HepG2 (cell line): ENCODE measurements around the gene ZNF189. TPM values are rescaled to one million over a fixed set of nuclear protein-coding genes. Genes with fewer than 3 reads are reported as not detected.

Experiments used
- CCAR2 ChIP-seq: fragments of 200-400 bp; formaldehyde crosslinking; optimal IDR thresholded peaks from 2 replicates; pipeline ENCODE3; 2018; ENCODE audit warnings: low read depth, mild to moderate bottlenecking, low read length, moderate library complexity
- ETV5 ChIP-seq: IDR thresholded peaks from 2 replicates; pipeline ENCODE4 v1.6.1; 2018; ENCODE audit warnings: missing biosample characterization, missing genetic modification reagents, inconsistent platforms, borderline replicate concordance
- KDM5B ChIP-seq: sonication (generic); formaldehyde crosslinking; IDR thresholded peaks from 2 replicates; pipeline ENCODE4 v1.4.0; 2020; ENCODE audit warnings: missing genetic modification reagents, mild to moderate bottlenecking, borderline replicate concordance
- NFATC3 ChIP-seq: sonication (generic); formaldehyde crosslinking; IDR thresholded peaks from 2 replicates; pipeline ENCODE4 v1.5.1; 2020; ENCODE audit warnings: mild to moderate bottlenecking, missing genetic modification reagents
- PPARG ChIP-seq: conservative IDR thresholded peaks from 2 replicates; pipeline ENCODE4 v1.6.1; 2016; ENCODE audit warnings: missing biosample characterization, missing genetic modification reagents
- PRDM10 ChIP-seq: sonication (generic); formaldehyde crosslinking; IDR thresholded peaks from 2 replicates; pipeline ENCODE4 v1.4.0; 2020; ENCODE audit warnings: low read depth, missing genetic modification reagents
- SMAD1 ChIP-seq: sonication (generic); formaldehyde crosslinking; IDR thresholded peaks from 2 replicates; pipeline ENCODE4 v1.4.0; 2020; ENCODE audit warnings: missing genetic modification reagents, low read depth, mild to moderate bottlenecking, borderline replicate concordance
- SNAI1 ChIP-seq: sonication (generic); formaldehyde crosslinking; IDR thresholded peaks from 2 replicates; pipeline ENCODE4 v1.5.0; 2020; ENCODE audit warnings: mild to moderate bottlenecking, missing genetic modification reagents, borderline replicate concordance
- SPEN ChIP-seq: sonication (generic); formaldehyde crosslinking; IDR thresholded peaks from 2 replicates; pipeline ENCODE4 v1.5.1; 2020; ENCODE audit warnings: low read depth, mild to moderate bottlenecking, missing genetic modification reagents
- ZFY ChIP-seq: sonication (generic); formaldehyde crosslinking; IDR thresholded peaks from 2 replicates; pipeline ENCODE4 v1.4.0; 2020; ENCODE audit warnings: missing genetic modification reagents
- ZNF18 ChIP-seq: sonication (generic); formaldehyde crosslinking; IDR thresholded peaks from 2 replicates; pipeline ENCODE4 v1.8.0; 2022; ENCODE audit warnings: mild to moderate bottlenecking, missing genetic modification reagents; ENCODE audit not compliant: insufficient replicate concordance
- ZNF232 ChIP-seq: sonication (generic); formaldehyde crosslinking; IDR thresholded peaks from 2 replicates; pipeline ENCODE4 v1.4.0; 2020; ENCODE audit warnings: missing genetic modification reagents, borderline replicate concordance
- ZNF468 ChIP-seq: sonication (generic); formaldehyde crosslinking; IDR thresholded peaks from 2 replicates; pipeline ENCODE4 v1.8.0; 2022; ENCODE audit warnings: mild to moderate bottlenecking, moderate library complexity, missing genetic modification reagents
- ZNF747 ChIP-seq: sonication (generic); formaldehyde crosslinking; IDR thresholded peaks from 2 replicates; pipeline ENCODE4 v1.8.1; 2023; ENCODE audit warnings: missing genetic modification reagents, mild to moderate bottlenecking, borderline replicate concordance
- ZNF788 ChIP-seq: sonication (generic); formaldehyde crosslinking; IDR thresholded peaks from 2 replicates; pipeline ENCODE4 v1.5.0; 2020; ENCODE audit warnings: mild to moderate bottlenecking, missing genetic modification reagents, borderline replicate concordance
- polyA plus RNA-seq, 8 experiments: library from polyadenylated mRNA; depleted of rRNA in 3 of 8; stranded (reverse) in 7 of 8; unstranded in 1 of 8; fragments of >200 nt; fragmentation: Illumina TruSeq in 4 of 8; extraction: Trizol in 4 of 8; gene quantifications; 2 replicates each; pipeline versions ENCODE4 v1.2.1 to v1.2.3, GENCODE V29; 2011 to 2016; ENCODE audit warnings: low read depth in 4 of 8, missing spikeins in 1 of 8, mixed read lengths in 1 of 8; ENCODE audit not compliant: insufficient read depth in 1 of 8
- total RNA-seq, 5 experiments: library from RNA; depleted of rRNA; stranded (reverse); fragments of >200 nt; fragmentation: Illumina TruSeq; extraction: Trizol; gene quantifications; 2 replicates each; pipeline ENCODE4 v1.2.3, GENCODE V29; 2016; ENCODE audit warnings: low read depth in 1 of 5
- TF ChIP-seq, protein P1 (sequence below): IDR thresholded peaks from 2 replicates; pipeline ENCODE4 v1.6.1; 2016; ENCODE audit warnings: missing compliant biosample characterization, missing genetic modification reagents, borderline replicate concordance
- TF ChIP-seq, protein P2 (sequence below): sonication (generic); formaldehyde crosslinking; IDR thresholded peaks from 2 replicates; pipeline ENCODE4 v1.4.0; 2020; ENCODE audit warnings: missing genetic modification reagents, borderline replicate concordance

The ZNF189 gene
- total and polyA plus RNA-seq, 2 of the 13 experiments (the other 11 are each of a cell fraction or from before 2014, with no cell fraction given): 8.4 to 50.0 TPM

- TF ChIP-seq PRDM10 (no peak), KDM5B (CRISPR knock-in tag) (0 out of 2 replicates have a peak, but pooled peaks have one; percentile 15), PPARG (CRISPR knock-in tag) (no peak), CCAR2 (no peak), ZNF468 (no peak), ZNF18 (no peak), ZFY (CRISPR knock-in tag) (peak; percentile 90), ZNF232 (CRISPR knock-in tag) (no peak), ZNF788 (no peak), NFATC3 (peak; percentile 26; the same call in 1 of the 2 replicates), SNAI1 (0 out of 2 replicates have a peak, but pooled peaks have one; percentile 78), SPEN (CRISPR knock-in tag) (peak; percentile 18), ZNF747 (CRISPR knock-in tag) (no peak), SMAD1 (peak; percentile 56; the same call in 1 of the 2 replicates), ETV5 (0 out of 2 replicates have a peak, but pooled peaks have one; percentile 0)
- TF ChIP-seq, protein P1, sequence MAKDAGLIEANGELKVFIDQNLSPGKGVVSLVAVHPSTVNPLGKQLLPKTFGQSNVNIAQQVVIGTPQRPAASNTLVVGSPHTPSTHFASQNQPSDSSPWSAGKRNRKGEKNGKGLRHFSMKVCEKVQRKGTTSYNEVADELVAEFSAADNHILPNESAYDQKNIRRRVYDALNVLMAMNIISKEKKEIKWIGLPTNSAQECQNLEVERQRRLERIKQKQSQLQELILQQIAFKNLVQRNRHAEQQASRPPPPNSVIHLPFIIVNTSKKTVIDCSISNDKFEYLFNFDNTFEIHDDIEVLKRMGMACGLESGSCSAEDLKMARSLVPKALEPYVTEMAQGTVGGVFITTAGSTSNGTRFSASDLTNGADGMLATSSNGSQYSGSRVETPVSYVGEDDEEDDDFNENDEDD (CRISPR knock-in tag): no peak; the same call in 1 of the 2 replicates
- TF ChIP-seq, protein P2, sequence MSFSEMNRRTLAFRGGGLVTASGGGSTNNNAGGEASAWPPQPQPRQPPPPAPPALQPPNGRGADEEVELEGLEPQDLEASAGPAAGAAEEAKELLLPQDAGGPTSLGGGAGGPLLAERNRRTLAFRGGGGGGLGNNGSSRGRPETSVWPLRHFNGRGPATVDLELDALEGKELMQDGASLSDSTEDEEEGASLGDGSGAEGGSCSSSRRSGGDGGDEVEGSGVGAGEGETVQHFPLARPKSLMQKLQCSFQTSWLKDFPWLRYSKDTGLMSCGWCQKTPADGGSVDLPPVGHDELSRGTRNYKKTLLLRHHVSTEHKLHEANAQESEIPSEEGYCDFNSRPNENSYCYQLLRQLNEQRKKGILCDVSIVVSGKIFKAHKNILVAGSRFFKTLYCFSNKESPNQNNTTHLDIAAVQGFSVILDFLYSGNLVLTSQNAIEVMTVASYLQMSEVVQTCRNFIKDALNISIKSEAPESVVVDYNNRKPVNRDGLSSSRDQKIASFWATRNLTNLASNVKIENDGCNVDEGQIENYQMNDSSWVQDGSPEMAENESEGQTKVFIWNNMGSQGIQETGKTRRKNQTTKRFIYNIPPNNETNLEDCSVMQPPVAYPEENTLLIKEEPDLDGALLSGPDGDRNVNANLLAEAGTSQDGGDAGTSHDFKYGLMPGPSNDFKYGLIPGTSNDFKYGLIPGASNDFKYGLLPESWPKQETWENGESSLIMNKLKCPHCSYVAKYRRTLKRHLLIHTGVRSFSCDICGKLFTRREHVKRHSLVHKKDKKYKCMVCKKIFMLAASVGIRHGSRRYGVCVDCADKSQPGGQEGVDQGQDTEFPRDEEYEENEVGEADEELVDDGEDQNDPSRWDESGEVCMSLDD (CRISPR knock-in tag): 0 out of 2 replicates have a peak, but pooled peaks have one; percentile 10
These were observed 435 bp downstream of the ZNF189 start (continued) for GRCh38 chr9:101398930-101399642.
